ENCODE measurements around the gene ZNF415.
"Not testable (repeated sequence)": the region's sequence is repeated elsewhere in the genome, so short reads cannot be mapped to it uniquely, and the experiment has no call there.

ZNF415 gene

GRCh38 chr19:53132141-53132991, at the start of gene ZNF415:
Gene ZNF415 (minus strand): TSS chr19:53132910. CDS start chr19:53122676, 10,234 bp downstream.
- peak; percentile 44 for DNase-seq

GRCh38 chr19:53182202-53182601, 49.5 kb upstream of the ZNF415 start:
- DNase-seq, result no peak

GRCh38 chr19:53177986-53178385, 45.3 kb upstream of the ZNF415 start:
- no peak for DNase-seq

- DNase-seq, result no peak
Measured at GRCh38 chr19:53172889-53173288, 40.2 kb upstream of the ZNF415 start.

GRCh38 chr19:53165691-53166091, 33.0 kb upstream of the ZNF415 start:
- no peak for DNase-seq

- DNase-seq, result no peak
Measured at GRCh38 chr19:53161123-53161522, 28.4 kb upstream of the ZNF415 start.

GRCh38 chr19:53160350-53160749, 27.6 kb upstream of the ZNF415 start:
- DNase-seq, result no peak

- DNase-seq, result peak; percentile 8
Measured at GRCh38 chr19:53158119-53158656, 25.5 kb upstream of the ZNF415 start.

- DNase-seq, result no peak
Measured at GRCh38 chr19:53157626-53158025, 24.9 kb upstream of the ZNF415 start.

- no peak for DNase-seq
Measured at GRCh38 chr19:53156850-53157249, 24.1 kb upstream of the ZNF415 start.

GRCh38 chr19:53147645-53148044, 14.9 kb upstream of the ZNF415 start:
- DNase-seq, result no peak

GRCh38 chr19:53140351-53140750, 7.6 kb upstream of the ZNF415 start:
- no peak for DNase-seq

- DNase-seq, result no peak
Measured at GRCh38 chr19:53136432-53136831, 3.7 kb upstream of the ZNF415 start.

GRCh38 chr19:53131727-53132126, 983 bp downstream of the ZNF415 start:
- no peak for DNase-seq

- DNase-seq, result no peak
Measured at GRCh38 chr19:53131085-53131590, 1.6 kb downstream of the ZNF415 start.

GRCh38 chr19:53130506-53130905, 2.2 kb downstream of the ZNF415 start:
- DNase-seq, result no peak

GRCh38 chr19:53126733-53127526, 5.8 kb downstream of the ZNF415 start:
- not testable (repeated sequence) for DNase-seq

- DNase-seq, result no peak
Measured at GRCh38 chr19:53123400-53123799, 9.3 kb downstream of the ZNF415 start.

- DNase-seq, result no peak
Measured at GRCh38 chr19:53112286-53112685, 20.4 kb downstream of the ZNF415 start.

GRCh38 chr19:53109527-53109926, 23.2 kb downstream of the ZNF415 start:
- no peak for DNase-seq

- DNase-seq, result peak; percentile 100
Measured at GRCh38 chr19:53103234-53104203, 29.2 kb downstream of the ZNF415 start, which contains the start of gene ZNF160. Gene ZNF160 (minus strand): TSS chr19:53103422. CDS start chr19:53086276, 17,146 bp downstream.

- DNase-seq, result peak; percentile 21
Measured at GRCh38 chr19:53102756-53103233, 29.9 kb downstream of the ZNF415 start.

All from activated gamma-delta T cell treated with Interleukin-2 at 50 U/mL for 16 hours (primary cell).